CD8-positive, alpha-beta memory T cell (primary cell): ENCODE data around the gene FNDC3B. TPM values are rescaled to one million over a fixed set of nuclear protein-coding genes. Genes with fewer than 3 reads are reported as not detected.

Source experiments
- CTCF ChIA-PET: fragments of 350-600 bp; sonication (Branson Sonifier 250); formaldehyde crosslinking; loops from one replicate; lab custom pipeline; 2021; ENCODE audit warnings: antibody characterized with exemption; lab: Charles Lee
- POLR2A ChIA-PET: fragments of 350-600 bp; sonication (Branson Sonifier 250); formaldehyde crosslinking; loops from one replicate; lab custom pipeline; 2021; ENCODE audit warnings: antibody characterized with exemption; lab: Charles Lee
- DNase-seq, 5 donors: peaks; one replicate each; pipeline versions ENCODE4 v3.0.0 to v3.0.0-alpha.2; 2020 to 2022; ENCODE audit warnings: mixed read lengths in 1 of 5
- H3K27ac ChIP-seq: one replicate; pipeline ENCODE4 v1.7.0; 2013; ENCODE audit warnings: low read depth, mild to moderate bottlenecking, low read length, moderate library complexity
- H3K27me3 ChIP-seq: 2 replicates; pipeline ENCODE4 v1.7.0; 2013; ENCODE audit warnings: low read length, mild to moderate bottlenecking; ENCODE audit not compliant: insufficient read depth, poor library complexity, severe bottlenecking
- H3K36me3 ChIP-seq: 2 replicates; pipeline ENCODE4 v1.7.0; 2013; ENCODE audit warnings: mild to moderate bottlenecking, low read length, moderate library complexity; ENCODE audit not compliant: insufficient read depth
- H3K4me1 ChIP-seq: 2 replicates; pipeline ENCODE4 v1.7.0; 2013; ENCODE audit warnings: mild to moderate bottlenecking, low read length, moderate library complexity; ENCODE audit not compliant: insufficient read depth
- H3K4me3 ChIP-seq: 2 replicates; pipeline ENCODE4 v1.7.0; 2013; ENCODE audit warnings: mild to moderate bottlenecking, low read length
- H3K9me3 ChIP-seq: 2 replicates; pipeline ENCODE4 v1.7.0; 2013; ENCODE audit warnings: mild to moderate bottlenecking, low read length
- H3K27ac Mint-ChIP-seq, 8 donors: one replicate each; pipeline ENCODE4 v1.8.0; 2020 to 2021; ENCODE audit warnings: mixed read lengths in 8 of 8, mild to moderate bottlenecking in 6 of 8, inconsistent platforms in 3 of 8, moderate library complexity in 3 of 8
- H3K27me3 Mint-ChIP-seq, 2 donors: one replicate each; pipeline ENCODE4 v1.8.0; 2020 to 2021; ENCODE audit warnings: mixed read lengths in 2 of 2, mild to moderate bottlenecking in 1 of 2, moderate library complexity in 1 of 2
- H3K36me3 Mint-ChIP-seq, 3 donors: one replicate each; pipeline ENCODE4 v1.8.0; 2020 to 2021; ENCODE audit warnings: mixed read lengths in 3 of 3, inconsistent platforms in 1 of 3, mild to moderate bottlenecking in 1 of 3
- H3K4me1 Mint-ChIP-seq, 3 donors: one replicate each; pipeline ENCODE4 v1.8.0; 2020 to 2021; ENCODE audit warnings: mixed read lengths in 3 of 3, inconsistent platforms in 1 of 3, mild to moderate bottlenecking in 1 of 3
- H3K4me3 Mint-ChIP-seq, 7 donors: one replicate each; pipeline ENCODE4 v1.8.0; 2020 to 2021; ENCODE audit warnings: mixed read lengths in 7 of 7, mild to moderate bottlenecking in 6 of 7, moderate library complexity in 4 of 7, inconsistent platforms in 2 of 7
- H3K9me3 Mint-ChIP-seq, 5 donors: one replicate each; pipeline ENCODE4 v1.8.0; 2020 to 2022; ENCODE audit warnings: mixed read lengths in 5 of 5, mild to moderate bottlenecking in 3 of 5, moderate library complexity in 2 of 5, inconsistent platforms in 1 of 5
- polyA plus RNA-seq: library from polyadenylated mRNA; unstranded; fragments of 300-500 nt; fragmentation: Illumina TruSeq; gene quantifications from one replicate; pipeline ENCODE4 v1.2.3, GENCODE V29; 2021
- total RNA-seq, 2 experiments: library from RNA; stranded (reverse); gene quantifications; one replicate each; pipeline ENCODE4 v1.2.3, GENCODE V29; 2021

The FNDC3B gene
- total and polyA plus RNA-seq, 3 experiments from 2014 or later, result 8.7 to 18.6 (median 17.4) TPM

- Histone ChIP-seq H3K4me1 (no peaks in the 10 kb centered on the region), H3K4me3 (no peak overlapping the region), H3K9me3 (no peaks in the 10 kb centered on the region), H3K27me3 (no peaks in the 10 kb centered on the region), H3K36me3 (no peaks in the 10 kb centered on the region), H3K27ac (no peak overlapping the region)
- ChIA-PET POLR2A (no interaction called here), CTCF (interaction anchor here (0.9 kb wide), 1 partner anchor 9 kb away, joined by 3 read pairs; no protein-coding TSS in a partner anchor)
- Mint-ChIP-seq H3K4me3 (no peak overlapping the region), H3K4me1 (peaks cover 0 to 6% (median 0%) of the 10 kb centered on the region in 3 donors), H3K27ac (no peak overlapping the region), H3K27me3 (peaks cover 3 to 12% of the 10 kb centered on the region in 2 donors), H3K36me3 (peaks cover 9 to 33% (median 12%) of the 10 kb centered on the region in 3 donors), H3K9me3 (no peaks in the 10 kb centered on the region)
- no peak for DNase-seq
Measured at GRCh38 chr3:172118019-172118418, 78.6 kb downstream of the FNDC3B start.

GRCh38 chr3:172119266-172119969 is 80.0 kb downstream of the FNDC3B start:
- H3K27me3 ChIP-seq, result no peaks in the 10 kb centered on the region
- H3K9me3 ChIP-seq, result no peaks in the 10 kb centered on the region
- H3K4me1 ChIP-seq, result no peaks in the 10 kb centered on the region
- Mint-ChIP-seq H3K27ac (peak overlapping the region in 1 of 8 donors; percentile 40), H3K4me1 (peaks cover 0 to 6% (median 0%) of the 10 kb centered on the region in 3 donors), H3K4me3 (no peak overlapping the region), H3K27me3 (peaks cover 3 to 4% of the 10 kb centered on the region in 2 donors), H3K9me3 (no peaks in the 10 kb centered on the region), H3K36me3 (peaks cover 2 to 31% (median 14%) of the 10 kb centered on the region in 3 donors)
- no peak for DNase-seq
- POLR2A ChIA-PET, result interaction anchor here (0.6 to 0.9 kb wide), 2 partner anchors 15 to 18 kb away, joined by 3 read pairs; no protein-coding TSS in a partner anchor
- CTCF ChIA-PET, result no interaction called here
- H3K27ac ChIP-seq, result no peak overlapping the region
- no peaks in the 10 kb centered on the region for H3K36me3 ChIP-seq
- no peak overlapping the region for H3K4me3 ChIP-seq

GRCh38 chr3:172120912-172121311 is 81.5 kb downstream of the FNDC3B start:
- Histone ChIP-seq H3K4me3 (no peak overlapping the region), H3K4me1 (no peaks in the 10 kb centered on the region), H3K9me3 (no peaks in the 10 kb centered on the region), H3K27me3 (no peaks in the 10 kb centered on the region), H3K36me3 (no peaks in the 10 kb centered on the region), H3K27ac (no peak overlapping the region)
- Mint-ChIP-seq H3K27me3 (peaks cover 1 to 4% of the 10 kb centered on the region in 2 donors), H3K36me3 (peaks cover 5 to 27% (median 15%) of the 10 kb centered on the region in 3 donors), H3K4me3 (no peak overlapping the region), H3K9me3 (no peaks in the 10 kb centered on the region), H3K4me1 (peaks cover 0 to 10% (median 3%) of the 10 kb centered on the region in 3 donors), H3K27ac (no peak overlapping the region)
- ChIA-PET CTCF (no interaction called here), POLR2A (no interaction called here)
- no peak for DNase-seq

- POLR2A ChIA-PET, result no interaction called here
- Histone ChIP-seq H3K4me3 (no peak overlapping the region), H3K4me1 (no peaks in the 10 kb centered on the region), H3K27ac (no peak overlapping the region), H3K9me3 (no peaks in the 10 kb centered on the region), H3K27me3 (no peaks in the 10 kb centered on the region), H3K36me3 (no peaks in the 10 kb centered on the region)
- Mint-ChIP-seq H3K9me3 (no peaks in the 10 kb centered on the region), H3K4me1 (peaks cover 6 to 16% (median 11%) of the 10 kb centered on the region in 3 donors), H3K27me3 (peaks cover 2 to 4% of the 10 kb centered on the region in 2 donors), H3K36me3 (peaks cover 9 to 24% (median 16%) of the 10 kb centered on the region in 3 donors), H3K27ac (no peak overlapping the region), H3K4me3 (no peak overlapping the region)
- CTCF ChIA-PET, result no interaction called here
- no peak for DNase-seq
Measured at GRCh38 chr3:172121981-172122380, 82.6 kb downstream of the FNDC3B start.

GRCh38 chr3:172124271-172124670 is 84.9 kb downstream of the FNDC3B start:
- Histone ChIP-seq H3K4me1 (no peaks in the 10 kb centered on the region), H3K9me3 (no peaks in the 10 kb centered on the region), H3K4me3 (no peak overlapping the region), H3K27me3 (no peaks in the 10 kb centered on the region), H3K36me3 (no peaks in the 10 kb centered on the region), H3K27ac (no peak overlapping the region)
- H3K36me3 Mint-ChIP-seq, result peaks cover 9 to 15% (median 15%) of the 10 kb centered on the region in 3 donors
- H3K9me3 Mint-ChIP-seq, result no peaks in the 10 kb centered on the region
- H3K27ac Mint-ChIP-seq, result peak overlapping the region in 1 of 8 donors; percentile 50
- peaks cover 16 to 29% (median 18%) of the 10 kb centered on the region in 3 donors for H3K4me1 Mint-ChIP-seq
- H3K27me3 Mint-ChIP-seq, result peaks cover 0 to 2% of the 10 kb centered on the region in 2 donors
- POLR2A ChIA-PET, result no interaction called here
- DNase-seq, result no peak
- H3K4me3 Mint-ChIP-seq, result no peak overlapping the region
- CTCF ChIA-PET, result no interaction called here

- no peak overlapping the region for H3K27ac Mint-ChIP-seq
- no peaks in the 10 kb centered on the region for H3K9me3 ChIP-seq
- DNase-seq, result no peak
- H3K9me3 Mint-ChIP-seq, result no peaks in the 10 kb centered on the region
- ChIA-PET CTCF (interaction anchor here (1.0 kb wide), 1 partner anchor 18 kb away, joined by 4 read pairs; no protein-coding TSS in a partner anchor), POLR2A (no interaction called here)
- no peaks in the 10 kb centered on the region for H3K27me3 ChIP-seq
- no peak overlapping the region for H3K4me3 ChIP-seq
- H3K4me1 Mint-ChIP-seq, result peaks cover 24 to 34% (median 26%) of the 10 kb centered on the region in 3 donors
- H3K27ac ChIP-seq, result no peak overlapping the region
- H3K4me3 Mint-ChIP-seq, result peak overlapping the region in 1 of 7 donors; percentile 13
- H3K36me3 ChIP-seq, result no peaks in the 10 kb centered on the region
- peaks cover 10 to 15% (median 13%) of the 10 kb centered on the region in 3 donors for H3K36me3 Mint-ChIP-seq
- peaks cover 0 to 2% of the 10 kb centered on the region in 2 donors for H3K27me3 Mint-ChIP-seq
- peaks cover 1% of the 10 kb centered on the region for H3K4me1 ChIP-seq
Measured at GRCh38 chr3:172125053-172125452, 85.7 kb downstream of the FNDC3B start.

- H3K27me3 ChIP-seq, result no peaks in the 10 kb centered on the region
- peaks cover 7% of the 10 kb centered on the region for H3K4me1 ChIP-seq
- no peaks in the 10 kb centered on the region for H3K9me3 ChIP-seq
- peaks cover 0 to 2% of the 10 kb centered on the region in 2 donors for H3K27me3 Mint-ChIP-seq
- H3K4me3 Mint-ChIP-seq, result no peak overlapping the region
- no peaks in the 10 kb centered on the region for H3K9me3 Mint-ChIP-seq
- CTCF ChIA-PET, result no interaction called here
- no peak overlapping the region for H3K4me3 ChIP-seq
- peaks cover 30 to 38% (median 33%) of the 10 kb centered on the region in 3 donors for H3K4me1 Mint-ChIP-seq
- POLR2A ChIA-PET, result interaction anchor here (0.6 kb wide), 1 partner anchor 55 kb away, joined by 4 read pairs; no protein-coding TSS in a partner anchor
- H3K36me3 ChIP-seq, result no peaks in the 10 kb centered on the region
- H3K27ac Mint-ChIP-seq, result no peak overlapping the region
- DNase-seq, result no peak
- no peak overlapping the region for H3K27ac ChIP-seq
- peaks cover 11 to 15% (median 11%) of the 10 kb centered on the region in 3 donors for H3K36me3 Mint-ChIP-seq
Measured at GRCh38 chr3:172125963-172126457, 86.6 kb downstream of the FNDC3B start.

GRCh38 chr3:172126741-172127140 is 87.4 kb downstream of the FNDC3B start:
- peaks cover 11 to 15% (median 11%) of the 10 kb centered on the region in 3 donors for H3K36me3 Mint-ChIP-seq
- ChIA-PET CTCF (no interaction called here), POLR2A (no interaction called here)
- no peak for DNase-seq
- peaks cover 0 to 2% of the 10 kb centered on the region in 2 donors for H3K27me3 Mint-ChIP-seq
- H3K27ac Mint-ChIP-seq, result peak overlapping the region in 1 of 8 donors; percentile 36
- no peak overlapping the region for H3K27ac ChIP-seq
- no peaks in the 10 kb centered on the region for H3K27me3 ChIP-seq
- no peaks in the 10 kb centered on the region for H3K9me3 ChIP-seq
- H3K36me3 ChIP-seq, result no peaks in the 10 kb centered on the region
- H3K9me3 Mint-ChIP-seq, result no peaks in the 10 kb centered on the region
- no peak overlapping the region for H3K4me3 ChIP-seq
- peaks cover 11% of the 10 kb centered on the region for H3K4me1 ChIP-seq
- H3K4me3 Mint-ChIP-seq, result peak overlapping the region in 3 of 7 donors; percentile 5 to 16 (median 7)
- peaks cover 31 to 40% (median 34%) of the 10 kb centered on the region in 3 donors for H3K4me1 Mint-ChIP-seq
